GM21619 (cell line): ENCODE results near the gene GNAI2.
"Not testable (repeated sequence)": the region's sequence is repeated elsewhere in the genome, so short reads cannot be mapped to it uniquely, and the experiment has no call there.

Experiments used
- ATAC-seq: cut with Tn5 transposase; IDR thresholded peaks from one replicate; pipeline ENCODE4 v1.9.1; 2021; ENCODE audit not compliant: unreplicated experiment

The GNAI2 gene

DNA sequence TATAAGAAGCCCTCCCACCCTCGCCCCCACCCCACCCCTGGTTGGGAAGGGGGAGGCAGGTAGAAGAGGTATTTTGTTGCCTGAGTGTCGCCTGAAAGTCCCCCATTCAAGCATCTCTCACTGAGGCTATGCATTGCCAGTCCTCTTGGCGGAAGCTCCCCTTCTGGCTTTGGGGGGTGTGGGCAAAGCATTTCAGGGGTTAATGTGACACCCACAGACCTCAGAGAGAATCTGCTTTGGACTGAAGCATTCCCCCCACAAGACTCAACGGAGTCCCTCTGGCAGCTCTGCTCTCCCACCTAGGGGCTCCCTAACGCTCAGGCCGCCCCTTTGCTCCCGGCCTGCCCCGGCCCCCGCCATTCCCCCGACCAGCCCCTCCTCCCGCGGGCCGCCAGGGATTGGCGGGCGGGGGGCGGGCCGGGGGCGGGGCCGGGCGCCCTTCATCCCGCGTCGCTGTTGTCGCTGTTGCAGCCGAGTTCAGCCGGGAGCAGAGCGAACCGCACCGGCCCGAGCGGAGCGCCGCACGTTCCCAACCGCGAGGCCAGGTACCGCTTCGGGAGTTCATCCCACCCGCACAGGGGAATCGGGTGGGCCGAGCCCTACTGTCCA lies 31.1 kb upstream of the GNAI2 start, which contains the start of gene SLC38A3:
Gene SLC38A3 (plus strand): TSS at position 468 of the 609 bp plus-strand sequence. CDS start 8,929 bp downstream, outside the sequence.
- ATAC-seq = no peak

DNA sequence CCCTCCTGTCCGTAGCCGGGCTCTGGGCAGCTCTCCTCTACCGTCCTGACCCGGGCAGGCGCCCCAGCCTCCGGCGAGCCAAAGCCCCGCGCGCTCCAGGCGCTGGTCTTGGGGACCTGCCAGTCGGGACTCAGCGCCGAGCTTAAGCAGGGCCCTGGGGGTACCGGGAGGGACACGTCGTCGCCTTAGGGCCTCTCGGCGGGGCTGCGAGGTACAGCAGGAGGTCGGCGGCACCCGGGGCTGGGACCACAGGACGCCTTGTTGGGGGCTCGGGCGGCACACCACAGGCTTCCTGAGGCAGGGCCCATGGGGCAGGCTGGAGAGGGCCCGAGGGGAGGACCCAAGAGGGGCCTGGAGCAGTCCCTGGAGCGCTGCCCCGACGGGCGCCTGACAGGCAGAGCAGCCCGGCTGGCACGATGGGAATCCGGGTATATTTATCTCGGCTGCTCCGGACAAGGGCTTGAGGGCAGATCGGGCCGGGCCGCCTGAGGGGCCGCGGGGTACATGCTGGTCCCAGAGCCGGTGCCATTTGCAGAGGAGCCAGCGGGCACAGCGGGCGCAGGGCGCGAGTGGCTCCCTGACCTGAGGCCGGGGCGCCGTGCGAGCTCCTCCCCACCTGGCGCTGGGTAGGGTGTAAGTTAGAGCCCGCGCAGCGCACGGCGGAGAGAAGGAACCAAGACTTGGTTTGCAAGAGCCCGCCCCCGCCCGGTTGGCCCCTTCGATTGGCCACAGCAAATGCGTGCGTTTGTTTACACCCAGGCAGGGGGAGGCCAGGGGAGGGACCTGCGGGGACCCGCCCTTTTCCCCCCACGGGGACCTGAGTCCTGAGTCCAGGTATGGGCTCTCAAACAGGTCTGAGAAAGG lies 30.4 kb upstream of the GNAI2 start:
- ATAC-seq = no peak

DNA sequence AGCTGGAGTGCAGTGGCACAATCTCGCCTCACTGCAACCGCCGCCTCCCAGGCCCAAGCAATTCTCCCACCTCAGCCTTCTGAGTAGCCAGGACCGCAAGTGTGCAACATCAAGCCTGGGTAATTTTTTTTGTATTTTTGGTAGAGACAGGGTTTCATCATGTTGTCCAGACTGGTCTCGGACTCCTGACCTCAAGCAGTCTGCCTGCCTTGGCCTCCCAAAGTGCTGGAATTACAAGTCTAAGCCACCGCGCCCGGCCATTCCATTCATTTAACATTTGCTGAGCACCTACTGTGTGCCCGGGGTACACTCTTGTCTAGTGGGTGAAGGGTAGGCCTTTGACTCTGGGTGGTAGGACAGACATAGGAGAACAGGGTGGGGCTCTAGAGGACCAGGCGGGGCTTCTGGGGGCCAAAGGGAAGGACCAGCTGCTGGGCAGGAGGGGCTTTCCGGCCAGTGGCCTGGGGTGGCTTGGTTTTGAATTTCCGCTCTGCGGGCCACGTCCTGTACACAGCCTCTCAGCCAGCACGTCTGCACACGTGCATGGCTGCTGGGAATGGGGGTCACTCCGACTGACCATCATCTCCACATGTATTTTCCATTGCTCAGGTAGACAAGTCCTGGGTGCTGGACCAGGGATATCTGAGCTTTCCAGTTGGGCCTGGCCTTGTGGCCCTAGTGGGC lies 28.5 kb upstream of the GNAI2 start:
- no peak for ATAC-seq

DNA sequence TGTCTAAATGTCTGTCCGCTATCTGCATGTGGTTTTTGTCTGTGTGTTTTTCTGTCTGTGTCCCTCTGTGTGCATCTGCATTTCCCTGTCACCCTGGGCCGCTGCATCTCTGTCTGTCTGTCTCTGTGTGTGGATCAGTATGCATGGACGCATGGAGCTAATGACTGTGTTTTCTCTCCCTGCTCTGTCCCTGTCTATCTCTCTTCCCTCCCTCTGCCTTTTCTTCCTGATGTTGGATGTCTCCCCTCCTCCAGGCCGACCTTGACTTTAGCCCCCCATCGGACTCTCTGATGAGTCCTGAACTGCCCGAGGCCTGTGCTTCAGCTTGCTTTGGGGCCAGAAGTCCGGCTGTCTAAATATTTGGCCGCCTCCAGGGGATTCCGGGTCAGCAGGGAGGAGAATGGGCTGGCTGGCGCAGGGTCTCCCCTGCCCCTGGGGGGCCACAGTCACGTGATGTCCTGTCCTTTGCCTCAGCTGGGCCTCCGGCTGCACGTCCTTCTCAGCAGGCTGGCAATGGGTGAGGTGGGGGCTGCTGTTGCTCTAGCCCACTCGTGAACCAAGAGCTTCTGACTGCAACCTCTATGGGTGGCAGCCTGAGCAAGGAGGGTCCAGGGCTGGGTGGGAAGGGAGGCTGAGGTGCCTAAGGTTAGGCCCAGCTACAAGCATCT lies 27.2 kb upstream of the GNAI2 start:
- ATAC-seq = no peak

DNA sequence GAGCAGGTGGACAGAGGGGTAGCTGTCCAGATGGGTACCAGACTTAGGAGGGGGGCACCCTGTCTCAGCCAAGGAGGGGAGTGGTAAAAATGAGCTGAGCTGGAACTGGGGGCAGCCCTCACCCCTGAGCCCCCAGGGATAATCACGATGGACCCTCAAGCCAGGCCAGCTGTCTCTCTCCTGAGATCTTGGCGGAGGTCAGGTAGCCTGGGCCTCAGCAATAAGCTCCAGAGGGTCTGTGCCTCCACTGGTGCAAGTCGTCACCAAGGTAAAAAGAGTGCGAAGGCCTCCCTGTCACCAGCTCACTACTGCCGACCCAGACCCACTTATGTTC lies 25.9 kb upstream of the GNAI2 start:
- no peak for ATAC-seq

DNA sequence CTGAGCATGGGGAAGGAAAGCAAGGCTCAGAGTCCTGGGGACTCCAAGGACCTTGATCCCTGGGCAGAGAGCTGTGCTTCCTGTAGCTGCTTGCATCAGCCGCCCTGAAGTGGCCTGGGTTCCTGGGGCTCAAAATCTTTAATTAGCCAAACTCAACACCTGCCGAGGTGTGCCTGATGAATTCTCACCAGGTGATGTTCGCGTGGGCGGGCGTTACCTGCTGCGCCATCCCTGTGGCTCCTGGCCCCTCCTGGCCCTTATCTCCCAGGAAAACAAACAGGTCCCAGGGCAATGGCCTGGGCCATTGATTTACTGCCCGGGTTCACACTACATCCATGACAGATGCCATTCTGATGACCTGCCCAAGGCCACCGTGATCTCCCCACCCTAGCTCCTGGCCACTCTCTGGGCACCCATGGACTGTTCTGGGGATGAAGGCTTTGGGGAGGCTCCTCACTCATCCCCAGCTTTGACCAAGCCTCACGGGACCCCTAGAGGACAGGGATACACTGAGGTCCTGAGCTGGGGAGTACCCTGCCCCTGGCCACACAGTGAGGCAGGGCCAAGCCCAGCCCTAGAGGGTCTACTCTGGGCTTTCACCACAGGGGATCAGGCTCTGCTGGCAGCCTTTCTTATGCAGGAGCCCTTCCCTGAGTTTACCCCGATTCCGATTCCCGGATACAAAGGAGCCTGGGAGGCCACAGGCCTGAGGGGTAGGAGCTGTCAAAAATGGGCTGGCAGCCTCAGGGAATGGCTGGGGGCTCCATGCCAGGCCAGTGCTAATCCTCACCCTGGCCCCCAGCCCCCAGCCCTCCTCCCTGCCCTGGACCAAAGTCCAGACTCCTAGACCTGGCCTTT lies 25.3 kb upstream of the GNAI2 start:
- no peak for ATAC-seq

DNA sequence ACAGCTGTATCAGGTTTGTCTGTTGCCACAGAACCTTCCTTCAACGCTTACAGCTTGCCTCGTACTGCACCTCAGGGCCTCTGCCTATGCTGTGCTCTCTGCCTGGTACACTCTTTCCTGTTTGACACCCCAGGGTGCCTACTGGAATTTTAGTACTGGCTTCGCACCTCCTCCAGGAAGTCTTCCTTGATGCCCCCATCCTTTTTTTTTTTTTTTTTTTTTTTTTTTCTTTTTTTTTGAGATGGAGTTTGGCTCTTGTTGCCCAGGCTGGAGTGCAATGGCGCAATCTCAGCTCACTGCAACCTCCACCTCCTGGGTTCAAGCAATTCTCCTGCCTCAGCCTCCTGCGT lies 24.7 kb upstream of the GNAI2 start:
- not testable (repeated sequence) for ATAC-seq

DNA sequence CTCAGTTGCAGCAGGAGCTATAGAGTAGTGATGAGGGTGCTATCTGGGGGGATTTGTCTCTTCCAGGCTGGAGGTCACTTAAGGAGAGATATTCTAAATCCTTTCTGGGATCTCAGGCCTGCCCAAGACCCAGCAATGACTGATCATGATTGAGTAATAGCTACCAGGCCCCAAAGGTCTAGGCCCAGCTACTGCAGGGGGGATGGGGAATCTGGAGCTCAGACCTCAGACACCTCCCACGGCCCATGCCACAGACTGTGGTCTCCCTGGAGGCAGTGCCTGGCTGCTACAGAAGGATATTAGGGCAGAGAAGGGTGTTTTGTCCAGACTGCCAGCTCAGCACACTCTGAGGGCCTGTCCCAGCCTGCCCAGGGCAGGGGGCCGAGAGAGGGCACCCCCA lies 24.1 kb upstream of the GNAI2 start:
- ATAC-seq = no peak

DNA sequence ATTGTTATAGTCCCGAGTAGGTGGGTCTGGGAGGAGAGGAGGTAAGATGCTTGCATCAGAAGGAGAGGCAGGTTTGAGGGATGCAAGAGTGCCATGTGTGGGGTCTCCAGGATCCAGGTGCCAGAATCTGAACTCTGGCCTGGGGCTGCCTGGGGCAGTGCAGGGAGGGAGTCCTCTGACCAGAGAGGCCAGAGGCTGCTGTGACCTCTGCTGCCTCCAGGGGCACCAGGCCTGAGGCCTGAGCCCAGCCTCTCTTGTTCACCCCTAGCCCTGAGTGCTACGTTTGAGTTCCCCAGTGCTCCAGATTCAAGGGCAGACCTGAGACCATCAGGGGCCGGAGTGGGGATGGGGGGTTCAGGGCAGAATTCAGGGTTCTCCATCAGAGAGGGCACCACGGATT lies 23.5 kb upstream of the GNAI2 start:
- ATAC-seq = no peak

DNA sequence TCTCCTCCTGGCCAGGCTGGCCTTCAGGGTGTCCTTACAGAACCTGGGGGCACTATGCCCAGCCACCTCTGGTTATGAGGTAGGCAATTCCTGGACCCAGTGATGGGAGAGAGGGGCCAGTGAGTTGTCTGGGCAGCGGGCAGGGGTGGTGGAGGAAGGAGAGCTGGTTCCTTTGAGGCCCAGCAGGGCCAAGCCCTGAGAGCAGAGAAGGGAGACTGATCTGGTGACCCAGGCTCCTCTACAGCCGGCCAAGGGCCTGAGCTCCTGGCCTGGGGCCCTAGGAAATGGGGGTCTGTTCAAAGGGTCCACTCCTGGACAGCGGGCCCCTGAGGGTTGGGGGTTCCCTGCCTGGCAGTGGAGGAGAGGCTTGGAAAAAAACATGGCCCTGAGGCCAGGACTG lies 23.0 kb upstream of the GNAI2 start:
- no peak for ATAC-seq

DNA sequence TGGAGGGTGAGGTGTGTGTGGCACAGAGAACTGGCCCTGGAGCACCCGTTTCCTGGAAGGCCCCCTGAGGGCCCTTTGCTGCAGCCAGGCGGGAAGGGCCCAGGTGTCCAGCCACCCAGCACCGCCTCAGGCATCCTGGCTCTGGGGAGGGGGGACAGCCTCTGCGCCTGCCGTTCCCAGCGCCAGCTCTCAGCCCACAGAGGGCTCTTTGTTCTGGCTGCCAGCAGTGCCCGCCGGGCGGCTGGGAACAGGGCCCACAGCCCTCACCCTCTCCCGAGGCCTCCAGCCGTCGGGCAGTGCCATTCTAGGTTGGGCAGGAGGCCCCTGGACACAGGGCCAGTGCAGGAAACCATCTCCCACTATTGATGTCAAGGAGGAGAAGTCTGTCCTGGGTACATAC lies 22.6 kb upstream of the GNAI2 start:
- no peak for ATAC-seq

DNA sequence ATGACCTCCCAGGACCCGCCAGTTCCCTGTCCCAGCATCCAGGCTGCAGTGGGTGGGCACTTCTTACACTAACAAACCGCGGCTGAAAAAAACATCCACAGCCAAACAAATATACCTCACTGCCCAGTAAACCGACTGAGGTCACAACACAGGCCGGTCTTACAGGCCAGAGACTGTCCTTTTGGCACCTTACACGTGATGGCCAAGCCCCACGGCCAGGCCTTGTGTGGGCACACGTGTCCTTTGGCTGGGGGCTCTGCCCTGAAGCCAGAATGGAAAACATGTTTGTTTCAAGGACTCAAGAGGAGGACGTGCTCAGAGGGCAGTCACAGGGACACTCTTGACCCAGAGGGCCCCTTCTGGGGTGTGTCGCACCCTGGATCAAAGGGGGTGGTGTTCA lies 21.2 kb upstream of the GNAI2 start:
- ATAC-seq = no peak

DNA sequence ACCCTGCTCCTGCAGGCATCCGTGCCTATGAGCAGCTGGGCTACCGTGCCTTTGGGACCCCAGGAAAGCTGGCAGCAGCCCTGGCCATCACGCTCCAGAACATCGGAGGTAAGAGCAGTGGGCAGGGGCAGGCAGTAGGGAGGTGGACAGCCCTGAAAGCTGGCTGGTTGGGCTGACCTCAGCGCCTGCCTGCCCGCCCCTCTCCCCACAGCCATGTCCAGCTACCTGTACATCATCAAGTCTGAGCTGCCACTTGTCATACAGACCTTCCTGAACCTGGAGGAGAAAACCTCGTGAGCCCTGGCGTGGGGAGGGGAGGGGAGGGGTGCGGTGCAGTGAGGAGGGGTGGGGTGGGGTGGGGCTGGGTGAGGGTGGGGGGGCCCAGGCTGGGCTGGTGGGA lies 20.5 kb upstream of the GNAI2 start:
- ATAC-seq = no peak

DNA sequence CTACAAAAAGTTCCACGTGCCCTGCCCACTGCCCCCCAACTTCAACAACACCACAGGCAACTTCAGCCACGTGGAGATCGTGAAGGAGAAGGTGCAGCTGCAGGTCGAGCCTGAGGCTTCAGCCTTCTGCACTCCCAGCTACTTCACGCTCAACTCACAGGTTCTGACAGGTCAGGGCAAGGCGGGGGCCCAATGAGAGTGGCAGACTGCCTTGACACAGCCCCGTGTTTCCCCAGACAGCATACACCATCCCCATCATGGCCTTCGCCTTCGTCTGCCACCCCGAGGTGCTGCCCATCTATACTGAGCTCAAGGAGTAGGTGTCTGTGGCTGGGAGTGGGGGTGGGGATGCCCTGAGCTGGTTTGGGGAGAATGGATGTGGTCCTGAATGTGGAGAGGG lies 18.3 kb upstream of the GNAI2 start:
- ATAC-seq = no peak

DNA sequence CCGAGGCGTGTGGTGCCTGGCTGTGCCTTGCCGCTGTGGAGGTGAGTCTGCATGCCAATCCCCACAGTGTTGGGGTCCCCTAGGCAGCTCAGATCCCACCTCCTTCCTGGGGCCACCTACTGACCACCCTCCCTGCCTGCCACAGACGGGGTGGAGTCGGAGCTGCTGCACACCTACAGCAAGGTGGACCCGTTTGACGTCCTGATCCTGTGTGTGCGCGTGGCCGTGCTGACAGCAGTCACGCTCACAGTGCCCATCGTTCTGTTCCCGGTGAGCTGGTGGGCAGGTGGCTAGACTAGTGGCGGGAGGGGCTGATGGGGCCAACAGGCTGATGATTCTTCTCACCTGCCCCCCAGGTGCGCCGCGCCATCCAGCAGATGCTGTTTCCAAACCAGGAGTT lies 17.6 kb upstream of the GNAI2 start:
- ATAC-seq = no peak

DNA sequence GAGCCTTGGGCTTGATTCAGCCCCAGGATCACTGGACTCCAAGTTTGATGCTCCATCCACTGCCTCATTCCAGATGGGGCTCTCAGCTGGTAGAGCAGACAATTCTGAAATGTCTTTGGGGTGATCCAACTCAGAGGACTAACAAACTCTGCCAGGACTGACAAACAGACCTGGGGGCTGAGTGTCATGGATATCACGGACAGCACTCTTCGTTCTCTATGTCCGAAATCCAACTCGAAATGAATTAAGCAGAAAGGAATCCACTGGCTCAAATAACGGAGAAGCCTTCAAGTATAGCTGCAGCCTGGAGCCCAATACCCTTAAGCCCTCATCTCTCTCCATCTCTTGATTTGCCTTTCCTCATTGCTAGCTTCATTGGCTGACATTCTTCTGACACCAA lies 16.7 kb upstream of the GNAI2 start:
- ATAC-seq = no peak

DNA sequence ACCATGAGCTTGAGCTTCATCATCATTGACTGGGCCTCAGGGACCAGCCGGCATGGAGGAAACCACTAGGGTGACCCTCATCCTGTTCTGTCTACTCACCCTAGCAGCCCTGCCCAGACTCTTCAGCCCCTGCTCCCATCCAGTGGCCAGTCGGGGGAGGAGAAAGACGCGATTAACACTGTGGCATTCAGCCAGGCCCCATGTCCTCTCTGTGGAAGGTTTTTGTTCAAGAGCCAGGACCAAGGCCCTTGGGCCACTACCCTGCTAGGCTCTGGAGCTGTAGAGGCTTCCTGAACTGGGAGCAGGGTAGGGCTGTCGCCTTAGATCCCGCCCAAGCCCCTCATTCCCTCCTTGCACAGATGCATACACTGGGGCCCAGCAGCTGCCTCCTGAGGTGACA lies 15.9 kb upstream of the GNAI2 start:
- no peak for ATAC-seq

DNA sequence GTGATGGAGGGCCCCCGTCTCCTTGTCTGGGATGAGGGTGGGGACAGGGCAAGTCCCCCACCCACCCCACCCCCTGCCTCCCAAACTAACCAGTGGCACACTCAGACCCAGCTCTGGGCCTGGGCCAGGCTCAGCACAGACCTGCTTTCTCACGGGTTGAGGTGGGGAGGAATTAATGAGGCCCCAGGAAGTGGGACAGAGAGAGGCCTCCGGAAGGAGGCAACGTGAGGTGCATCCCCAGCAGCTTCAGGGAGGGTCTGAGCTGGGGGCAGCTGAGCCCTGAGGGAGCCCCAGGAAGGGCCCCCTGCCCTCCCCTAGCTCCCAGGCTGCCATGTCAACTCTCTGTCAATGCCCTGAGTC lies 15.0 kb upstream of the GNAI2 start:
- ATAC-seq = no peak

DNA sequence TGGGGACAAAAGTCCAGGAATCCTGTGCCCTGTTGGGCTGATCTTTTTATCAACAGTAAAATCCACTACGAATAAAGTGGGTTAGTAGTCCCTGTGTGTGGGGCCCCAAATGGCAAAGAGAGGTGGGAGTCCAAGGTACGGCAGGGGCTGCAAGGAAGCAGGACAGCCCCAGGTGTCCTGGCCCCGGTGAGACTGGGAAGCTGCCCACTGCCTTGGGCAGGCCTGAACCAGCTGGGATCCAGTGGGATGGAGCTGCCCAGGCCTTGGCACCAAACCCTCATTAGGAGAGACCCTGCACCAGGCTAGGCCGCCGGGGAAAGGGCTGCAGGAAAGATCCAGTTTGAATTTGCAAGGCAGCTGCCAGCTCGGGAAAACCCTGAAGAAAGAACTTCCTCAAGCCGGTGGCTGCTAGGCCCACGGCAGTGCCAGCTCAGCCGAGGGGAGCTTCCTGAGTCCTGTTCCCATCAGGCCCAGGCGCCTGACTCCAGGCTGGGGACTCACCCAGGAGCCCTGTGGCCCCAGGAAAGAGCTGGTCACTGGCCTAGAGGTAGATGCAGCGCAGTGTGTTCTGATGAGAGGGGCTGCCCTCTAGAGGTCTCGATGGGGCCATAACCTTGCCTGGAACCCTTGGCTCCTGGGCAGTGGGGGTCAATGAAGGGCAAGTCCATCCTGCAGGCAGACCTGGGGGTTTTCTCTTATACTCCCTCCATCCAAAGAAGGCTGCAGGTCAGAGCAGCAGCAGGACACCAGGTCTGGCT lies 14.4 kb upstream of the GNAI2 start:
- no peak for ATAC-seq

DNA sequence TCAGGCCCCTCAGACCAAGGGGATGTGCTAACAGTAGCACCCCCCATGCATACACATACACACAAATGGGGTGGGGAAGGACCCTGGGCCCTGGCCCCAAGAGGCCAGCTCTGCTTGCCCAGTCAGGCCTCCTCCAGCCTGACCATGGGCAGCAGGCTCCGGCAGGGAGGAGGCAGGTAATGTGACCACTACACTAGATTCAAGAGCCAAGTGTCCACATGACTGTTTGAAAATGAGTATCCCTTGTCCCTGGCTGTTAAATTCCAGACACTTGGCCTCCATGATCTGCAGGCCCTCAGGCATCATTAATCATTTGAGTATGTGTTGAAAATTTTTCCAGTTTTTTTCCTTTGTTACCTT lies 13.9 kb upstream of the GNAI2 start:
- no peak for ATAC-seq
